Measurements from ENCODE around the gene TPK1.
A peak's percentile ranks its signal among the peaks of the same experiment; 100 is the strongest.
"Not testable (repeated sequence)": the region's sequence is repeated elsewhere in the genome, so short reads cannot be mapped to it uniquely, and the experiment has no call there.

Gene TPK1

DNA sequence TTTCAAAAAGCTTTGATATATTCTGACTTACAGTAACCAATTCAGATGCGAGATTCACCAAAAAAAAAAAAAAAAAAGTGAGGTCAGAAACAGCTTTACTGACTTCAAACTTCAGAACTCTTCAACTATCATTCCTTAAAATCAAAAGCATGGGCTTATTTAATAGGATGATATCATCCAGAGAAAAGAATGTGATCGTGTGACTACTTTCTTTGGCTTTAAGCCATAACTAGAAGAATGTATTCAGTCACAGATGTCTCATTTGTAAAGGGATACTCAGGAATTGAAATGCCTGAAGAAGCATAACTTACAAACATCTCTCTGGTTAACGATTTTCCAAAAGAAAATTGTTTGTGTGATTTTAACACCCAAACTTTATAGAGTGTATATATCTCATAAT is 11.5 kb downstream of the TPK1 start:
- DNase-seq (ENCODE audit: low read depth in 2 of 2, low spot score in 1 of 2), result no peak

DNA sequence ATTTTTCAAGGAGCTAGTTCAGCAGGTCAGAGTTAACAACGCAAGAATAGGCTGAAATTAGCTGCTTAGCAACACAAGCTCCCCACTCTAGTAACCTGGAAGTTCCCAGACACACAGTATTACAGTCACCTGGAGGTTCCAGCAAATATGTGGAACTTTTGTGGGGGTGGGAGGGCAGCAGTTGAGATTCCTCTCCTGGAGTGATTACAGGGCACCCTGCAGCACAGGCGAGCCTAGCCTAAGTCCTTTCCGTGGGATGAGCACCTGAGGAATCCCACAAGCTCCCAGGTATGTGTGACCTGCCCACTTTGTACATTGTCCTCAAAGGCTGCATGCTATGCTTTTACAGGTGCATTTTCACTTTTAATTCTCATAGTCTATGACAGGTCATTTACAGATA is 13.6 kb downstream of the TPK1 start:
- DNase-seq (ENCODE audit: low read depth in 2 of 2, low spot score in 1 of 2), result no peak

- no peak for DNase-seq (ENCODE audit: low read depth in 2 of 2, low spot score in 1 of 2)
Measured at GRCh38 chr7:144821067-144821466, 14.8 kb downstream of the TPK1 start.

DNA sequence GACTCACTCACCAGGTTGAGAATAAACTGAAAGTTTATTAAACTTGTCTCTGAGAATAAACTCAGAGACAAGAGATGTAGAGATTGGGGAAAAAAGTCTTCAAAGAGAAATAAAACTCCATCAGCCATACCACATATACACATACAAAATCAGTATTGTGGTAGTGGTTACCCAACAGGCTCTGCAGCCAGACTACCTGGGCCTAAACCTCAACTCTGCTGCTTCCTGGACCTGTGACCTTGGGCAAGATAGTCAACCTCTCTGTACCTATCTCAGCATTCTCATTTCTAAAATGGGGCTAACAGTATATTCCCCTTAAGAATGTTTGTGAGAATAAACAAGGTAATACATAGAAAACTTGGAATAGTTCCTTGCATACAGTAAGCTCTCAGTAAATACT is 15.3 kb downstream of the TPK1 start:
- DNase-seq (ENCODE audit: low read depth in 2 of 2, low spot score in 1 of 2), result no peak

DNA sequence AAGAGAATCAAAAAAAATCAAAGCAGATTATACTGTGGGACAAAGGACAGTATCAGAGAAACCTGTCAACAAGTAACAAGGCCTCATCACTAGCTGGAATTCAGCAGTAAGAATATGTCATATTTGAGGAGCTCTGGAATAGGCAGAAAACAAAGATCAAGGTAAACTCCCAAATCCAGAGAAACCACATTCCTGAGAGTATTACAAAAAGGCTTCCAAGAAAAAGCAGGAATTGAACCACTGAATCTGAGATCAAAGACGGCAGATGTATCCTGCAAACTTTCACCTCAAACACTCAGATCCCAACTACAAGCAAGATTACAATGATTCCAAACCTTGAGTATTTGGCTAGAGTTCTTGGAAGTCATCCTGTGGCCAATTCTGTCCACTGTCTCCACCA is 16.3 kb downstream of the TPK1 start:
- no peak for DNase-seq (ENCODE audit: low read depth in 2 of 2, low spot score in 1 of 2)

GRCh38 chr7:144818511-144818910 is 17.3 kb downstream of the TPK1 start:
- DNase-seq (ENCODE audit: low read depth in 2 of 2, low spot score in 1 of 2), result peak in 1 of 2 donors; percentile 21

- DNase-seq (ENCODE audit: low read depth in 2 of 2, low spot score in 1 of 2), result no peak
Measured at GRCh38 chr7:144817001-144817400, 18.9 kb downstream of the TPK1 start.

- DNase-seq (ENCODE audit: low read depth in 2 of 2, low spot score in 1 of 2), result no peak
Measured at GRCh38 chr7:144814299-144814698, 21.6 kb downstream of the TPK1 start.

DNA sequence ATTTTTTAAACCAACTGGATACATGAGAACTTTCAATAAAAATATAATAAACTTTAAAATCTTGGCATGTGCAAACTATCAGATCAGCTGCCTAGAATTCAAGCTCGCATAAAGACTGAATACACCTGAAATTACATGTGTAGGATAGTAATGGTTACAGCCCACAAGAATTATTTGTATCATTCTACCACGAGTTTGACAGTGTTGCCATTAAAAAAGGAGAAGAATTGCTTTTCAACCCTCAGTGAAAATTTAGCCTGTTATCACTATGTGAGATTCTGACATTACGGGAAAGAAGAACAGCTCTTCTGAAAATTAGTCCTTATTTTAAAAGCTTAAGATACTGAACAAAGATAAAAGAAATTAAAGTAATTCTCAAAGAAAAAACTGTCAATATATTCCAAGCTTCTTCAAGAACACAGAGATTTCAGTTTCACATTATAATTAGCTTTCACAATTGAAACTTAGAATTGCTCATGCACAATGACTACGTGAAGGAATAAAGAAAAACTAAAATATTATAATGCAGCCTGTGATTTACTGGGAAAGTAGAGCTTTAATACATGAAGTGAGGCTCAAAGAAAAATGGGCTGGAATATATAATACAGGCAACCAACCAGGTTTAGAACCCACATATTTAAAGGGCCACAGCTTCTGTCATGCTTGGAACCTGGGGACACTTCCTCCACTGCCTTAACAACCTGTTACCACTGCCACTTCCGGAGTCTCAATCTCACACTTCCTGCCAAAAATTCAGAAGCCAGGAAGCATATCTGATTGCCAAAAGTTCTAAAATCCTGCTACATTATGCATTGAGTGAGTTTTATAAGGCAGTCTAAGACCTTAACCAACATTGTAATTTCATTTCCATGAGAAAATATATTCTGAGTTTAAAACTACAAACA is 23.2 kb downstream of the TPK1 start:
- no peak for DNase-seq (ENCODE audit: low read depth in 2 of 2, low spot score in 1 of 2)

GRCh38 chr7:144805627-144806239 is 30.1 kb downstream of the TPK1 start:
- DNase-seq (ENCODE audit: low read depth in 2 of 2, low spot score in 1 of 2), result no peak

GRCh38 chr7:144800678-144801436 is 35.0 kb downstream of the TPK1 start:
- not testable (repeated sequence) for DNase-seq (ENCODE audit: low read depth in 2 of 2, low spot score in 1 of 2)

GRCh38 chr7:144796919-144797318 is 38.9 kb downstream of the TPK1 start:
- DNase-seq (ENCODE audit: low read depth in 2 of 2, low spot score in 1 of 2), result no peak

DNA sequence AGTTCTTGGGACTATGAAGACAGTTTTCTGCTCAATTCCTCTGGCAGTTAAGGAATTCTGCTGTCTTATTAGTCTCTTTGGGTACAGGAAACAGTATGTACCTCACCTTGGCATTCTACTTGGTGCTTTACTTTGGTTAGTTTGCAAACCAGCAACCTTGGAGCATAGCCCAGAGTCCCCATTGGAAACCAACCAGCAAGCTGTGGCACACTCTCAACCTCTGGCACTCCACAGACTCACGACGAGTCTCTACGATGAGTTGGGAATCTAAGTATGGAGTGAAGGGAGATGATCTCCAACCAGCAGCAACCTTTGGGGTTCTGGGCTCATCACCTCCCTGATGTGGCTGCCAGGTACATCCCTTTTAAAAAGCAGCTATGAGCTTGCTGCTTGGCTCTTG is 43.8 kb downstream of the TPK1 start:
- DNase-seq (ENCODE audit: low read depth in 2 of 2, low spot score in 1 of 2), result no peak

- no peak for DNase-seq (ENCODE audit: low read depth in 2 of 2, low spot score in 1 of 2)
Measured at GRCh38 chr7:144791488-144791887, 44.4 kb downstream of the TPK1 start.

GRCh38 chr7:144787127-144787526 is 48.7 kb downstream of the TPK1 start:
- DNase-seq (ENCODE audit: low read depth in 2 of 2, low spot score in 1 of 2), result no peak

DNA sequence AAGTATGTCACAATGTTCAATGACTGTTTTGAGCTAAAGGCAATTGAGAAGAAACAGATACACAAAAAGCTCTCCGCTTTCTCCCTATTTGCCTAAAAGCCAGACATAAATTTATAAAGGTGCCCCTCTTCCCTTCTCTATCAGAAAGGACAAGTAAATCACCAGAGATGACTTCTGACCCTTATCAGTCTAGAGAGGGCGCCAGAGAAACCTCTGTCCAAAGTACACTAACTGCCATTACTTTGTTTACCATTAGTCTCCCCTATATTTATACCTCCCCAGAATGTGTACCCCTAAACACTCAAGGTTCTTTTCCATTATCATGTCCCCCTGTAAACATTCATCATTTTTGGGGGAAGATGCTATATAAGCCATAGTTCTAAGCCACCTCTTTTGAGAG is 49.3 kb downstream of the TPK1 start:
- no peak for DNase-seq (ENCODE audit: low read depth in 2 of 2, low spot score in 1 of 2)

- no peak for DNase-seq (ENCODE audit: low read depth in 2 of 2, low spot score in 1 of 2)
Measured at GRCh38 chr7:144786079-144786478, 49.8 kb downstream of the TPK1 start.

DNA sequence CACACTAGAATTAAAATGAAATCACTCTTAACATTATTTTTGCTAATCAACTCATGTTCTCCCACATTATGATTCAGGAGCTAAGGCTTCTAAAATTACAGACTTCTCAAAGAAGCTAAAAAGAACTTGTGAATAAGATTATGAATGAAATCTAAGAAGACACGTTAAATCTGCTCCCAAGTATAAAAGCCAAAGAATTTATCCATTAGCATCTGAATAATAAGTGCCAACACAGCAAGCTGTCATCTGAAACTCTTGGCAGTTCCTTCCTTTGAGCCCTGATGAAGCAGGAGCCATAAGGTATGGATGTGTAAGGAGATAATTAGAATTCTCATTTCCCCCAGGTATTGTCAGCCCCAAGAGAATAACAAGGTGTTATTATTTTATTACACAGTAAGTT is 50.3 kb downstream of the TPK1 start:
- no peak for DNase-seq (ENCODE audit: low read depth in 2 of 2, low spot score in 1 of 2)

DNA sequence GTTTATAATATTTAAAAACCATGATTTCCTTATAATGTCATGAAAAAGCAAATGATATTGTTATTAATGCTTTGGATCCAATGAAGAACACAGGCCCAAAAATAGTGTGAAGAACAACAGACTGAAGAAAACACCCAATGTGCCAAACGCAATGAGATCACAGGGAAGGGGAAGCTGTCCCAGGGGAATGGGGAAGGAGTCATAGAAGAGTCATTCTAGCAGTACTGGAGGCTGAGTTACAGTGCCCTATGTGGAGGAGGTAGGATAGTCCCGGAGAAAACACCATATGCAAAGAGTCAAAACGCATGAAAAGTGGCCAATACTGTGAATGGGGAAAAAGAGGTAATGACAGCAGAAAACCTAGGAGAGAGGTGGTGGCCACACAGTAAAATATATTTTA is 50.9 kb downstream of the TPK1 start:
- no peak for DNase-seq (ENCODE audit: low read depth in 2 of 2, low spot score in 1 of 2)

DNA sequence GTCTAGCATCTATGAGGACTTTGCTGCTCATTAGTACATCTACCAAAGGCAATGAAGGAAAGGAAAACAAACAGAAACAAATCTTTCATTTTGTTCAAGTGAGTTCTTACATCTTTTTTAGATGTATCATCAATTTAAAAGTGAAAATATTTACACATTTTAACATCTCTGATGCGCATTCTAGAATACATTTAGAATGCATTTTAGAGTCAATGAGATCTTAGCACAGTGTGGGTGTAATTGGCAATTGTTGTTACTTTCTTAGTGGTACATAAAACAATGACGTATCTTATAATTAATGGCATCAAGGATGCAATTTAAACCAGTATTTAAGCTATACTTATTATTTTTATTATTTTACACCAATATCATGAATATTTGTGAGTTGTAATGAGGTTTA is 51.4 kb downstream of the TPK1 start:
- no peak for DNase-seq (ENCODE audit: low read depth in 2 of 2, low spot score in 1 of 2)

DNA sequence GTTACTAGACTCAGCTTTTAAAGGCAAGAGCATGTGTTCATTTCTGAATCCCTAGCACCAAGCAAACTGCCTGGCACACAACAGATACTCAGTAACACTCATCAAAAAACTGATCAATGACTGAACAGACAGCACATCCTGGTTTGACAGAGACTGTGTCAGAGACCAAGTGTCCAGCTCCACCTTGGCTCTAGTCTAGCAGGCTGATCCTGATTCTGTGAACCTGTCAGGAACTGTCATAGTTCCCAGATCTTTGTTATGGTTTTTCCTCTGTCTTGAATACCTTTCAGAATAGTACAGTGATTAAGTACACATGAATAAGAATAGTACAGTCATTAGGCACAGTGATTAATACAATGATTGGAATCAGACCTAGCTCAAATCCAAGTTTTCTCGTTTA is 53.0 kb downstream of the TPK1 start:
- no peak for DNase-seq (ENCODE audit: low read depth in 2 of 2, low spot score in 1 of 2)

- no peak for DNase-seq (ENCODE audit: low read depth in 2 of 2, low spot score in 1 of 2)
Measured at GRCh38 chr7:144780071-144780608, 55.7 kb downstream of the TPK1 start.
